Measurements from ENCODE around the gene SPANXB1.
"Not testable (repeated sequence)": the region's sequence is repeated elsewhere in the genome, so short reads cannot be mapped to it uniquely, and the experiment has no call there.

The SPANXB1 gene, protein sequence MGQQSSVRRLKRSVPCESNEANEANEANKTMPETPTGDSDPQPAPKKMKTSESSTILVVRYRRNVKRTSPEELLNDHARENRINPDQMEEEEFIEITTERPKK

DNA sequence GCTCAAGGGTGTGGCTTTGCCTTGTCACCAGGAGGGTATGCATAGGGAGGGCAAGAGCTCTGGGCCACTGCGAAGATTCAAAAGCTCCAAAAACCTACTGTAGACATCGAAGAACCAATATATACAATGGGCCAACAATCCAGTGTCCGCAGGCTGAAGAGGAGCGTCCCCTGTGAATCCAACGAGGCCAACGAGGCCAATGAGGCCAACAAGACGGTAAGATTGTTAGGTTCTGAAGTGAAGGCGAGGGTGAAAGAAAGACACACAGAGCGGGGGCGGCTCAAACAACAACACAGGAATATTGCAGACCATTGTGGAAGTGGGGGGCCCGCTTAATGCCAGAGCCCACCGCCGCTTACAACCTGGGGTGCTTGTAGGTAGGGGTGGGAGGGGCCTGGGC lies at the start of gene SPANXB1:
Gene SPANXB1, plus strand, starts transcription at position 27 of the 400 bp plus-strand sequence. Its CDS starts 100 bp downstream, at position 127.
- DNase-seq, result not testable (repeated sequence)

DNA sequence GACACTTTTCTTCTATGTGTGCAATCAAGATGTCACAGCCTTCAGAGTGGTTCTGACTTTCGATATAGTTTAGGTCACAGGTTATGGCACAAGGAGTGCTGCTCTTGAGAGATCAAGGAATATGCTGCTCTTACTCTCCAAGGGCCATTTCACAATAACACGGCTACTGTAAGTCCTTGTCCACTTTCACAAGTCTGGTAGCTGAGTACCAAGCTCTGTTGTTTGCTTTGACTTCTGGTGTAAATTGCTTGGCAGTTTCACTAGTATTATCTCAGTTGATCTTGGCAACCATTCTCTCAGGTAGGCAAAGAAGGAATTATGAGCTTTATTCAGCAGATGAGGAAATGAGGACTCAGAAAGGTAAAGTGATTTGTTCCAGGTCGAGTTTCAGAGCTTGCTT lies 35.4 kb upstream of the SPANXB1 start:
- DNase-seq, result no peak

- no peak for DNase-seq
These were observed 31.1 kb upstream of the SPANXB1 start for GRCh38 chrX:140971099-140971795.

- no peak for DNase-seq
These were observed 26.9 kb upstream of the SPANXB1 start for GRCh38 chrX:140975472-140975871.

DNA sequence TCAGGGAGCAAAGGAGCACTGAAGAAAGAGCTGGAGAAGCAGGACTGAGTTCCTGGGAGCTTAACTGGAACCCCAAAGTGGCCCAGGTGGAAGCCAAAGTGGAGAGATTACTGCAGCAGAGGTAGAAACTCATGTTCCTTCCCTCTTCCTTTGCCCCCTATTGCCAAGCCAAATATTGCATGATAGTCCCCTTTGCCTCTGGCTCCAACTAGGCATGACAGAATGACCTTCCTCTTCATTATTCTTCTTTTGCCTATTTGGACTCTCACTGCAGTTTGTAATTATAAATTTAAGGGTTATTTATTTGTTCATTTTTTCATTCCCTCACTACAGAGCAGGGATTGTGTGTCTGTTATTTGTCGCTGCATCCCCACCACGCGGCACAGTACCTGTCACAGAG lies 22.1 kb upstream of the SPANXB1 start:
- DNase-seq, result no peak

GRCh38 chrX:140983730-140984129 lies 18.7 kb upstream of the SPANXB1 start:
- no peak for DNase-seq

- not testable (repeated sequence) for DNase-seq
These were observed 2.8 kb downstream of the SPANXB1 start for GRCh38 chrX:141005243-141005642.

- not testable (repeated sequence) for DNase-seq
These were observed 41.9 kb downstream of the SPANXB1 start for GRCh38 chrX:141044246-141044645.

DNA sequence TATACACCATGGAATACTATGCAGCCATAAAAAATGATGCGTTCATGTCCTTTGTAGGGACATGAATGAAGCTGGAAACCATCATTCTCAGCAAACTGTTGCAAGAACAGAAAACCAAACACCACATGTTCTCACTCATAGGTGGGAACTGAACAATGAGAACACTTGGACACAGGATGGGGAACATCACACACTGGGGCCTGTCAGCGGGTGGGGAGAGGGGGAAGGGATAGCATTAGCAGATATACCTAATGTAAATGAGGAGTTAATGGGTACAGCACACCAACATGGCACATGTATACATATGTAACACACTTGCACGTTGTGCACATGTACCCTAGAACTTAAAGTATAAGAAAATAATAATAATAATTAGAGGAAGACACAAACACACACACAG lies 47.5 kb downstream of the SPANXB1 start:
- DNase-seq, result not testable (repeated sequence)

- DNase-seq, result not testable (repeated sequence)
These were observed 49.7 kb downstream of the SPANXB1 start for GRCh38 chrX:141052098-141052497.

All from NCI-H1048 (cell line).